ENCODE results near the gene PROC. TPM values are rescaled to one million over a fixed set of nuclear protein-coding genes. Genes with fewer than 3 reads are reported as not detected.

Gene PROC
- total and polyA plus RNA-seq, 9 of the 15 experiments (the other 6 are each of a cell fraction or from before 2014, with no cell fraction given) = not detected

GRCh38 chr2:127386764-127387654 is 31.2 kb upstream of the PROC start (continued):
- TF ChIP-seq RCOR1 (IDR thresholded peaks at IDR 0.05; ENCODE audit: borderline replicate concordance in 1 of 2, low read depth in 2 of 2, low read length in 2 of 2) (peak in 1 of 2 experiments; percentile 25; a peak in 1 of 4 replicates), NRF1 (conservative IDR thresholded peaks at IDR 0.05 in 1 of 2, IDR thresholded peaks at IDR 0.05 in 1 of 2) (peak in 1 of 2 experiments; percentile 47; a peak in 2 of 4 replicates), JUNB (CRISPR knock-in tag; conservative IDR thresholded peaks at IDR 0.05) (no peak), FOSL1 (tag; conservative IDR thresholded peaks at IDR 0.05) (0 out of 2 replicates have a peak, but pooled peaks have one; percentile 37), SMARCA4 (IDR thresholded peaks at IDR 0.05) (0 out of 2 replicates have a peak, but pooled peaks have one; percentile 17), ZBTB12 (CRISPR knock-in tag; IDR thresholded peaks at IDR 0.05) (no peak), MBD2 (IDR thresholded peaks at IDR 0.05; ENCODE audit: borderline replicate concordance, low read depth) (peak; percentile 47; the same call in 1 of the 2 replicates), ZNF24 (IDR thresholded peaks at IDR 0.05) (no peak), PHF21A (IDR thresholded peaks at IDR 0.05; ENCODE audit: borderline replicate concordance, low read depth) (peak; percentile 62; the same call in 1 of the 2 replicates), ZNF431 (CRISPR knock-in tag; IDR thresholded peaks at IDR 0.05) (0 out of 2 replicates have a peak, but pooled peaks have one; percentile 35), SMAD4 (CRISPR knock-in tag; conservative IDR thresholded peaks at IDR 0.05) (no peak), KAT8 (IDR thresholded peaks at IDR 0.05; ENCODE audit: low read depth) (no peak), ZNF134 (CRISPR knock-in tag; conservative IDR thresholded peaks at IDR 0.05) (no peak), ZBTB11 (CRISPR knock-in tag; IDR thresholded peaks at IDR 0.05) (peak in 1 of 3 experiments; percentile 80; a peak in 1 of 6 replicates), ZNF395 (CRISPR knock-in tag; IDR thresholded peaks at IDR 0.05) (peak; percentile 71), SAFB (IDR thresholded peaks at IDR 0.05; ENCODE audit: borderline replicate concordance, low read depth, low read length) (no peak), ZFP91 (CRISPR knock-in tag; IDR thresholded peaks at IDR 0.05) (0 out of 2 replicates have a peak, but pooled peaks have one; percentile 40), ZNF175 (CRISPR knock-in tag; IDR thresholded peaks at IDR 0.05; ENCODE audit: low read depth) (peak; percentile 77; the same call in 1 of the 2 replicates), SIN3B (IDR thresholded peaks at IDR 0.05; ENCODE audit: low read depth) (peak; percentile 54; the same call in 1 of the 2 replicates)
